Esophagus muscularis mucosa (tissue), 4 donors: ENCODE data around the gene NOD2.

Source experiments
- EP300 ChIP-seq: sonication (generic); formaldehyde crosslinking; IDR thresholded peaks from one replicate; pipeline ENCODE4 v1.6.1; 2017; ENCODE audit warnings: antibody characterized with exemption
- POLR2A ChIP-seq: fragments of 450-650 bp; IDR thresholded peaks from one replicate; pipeline ENCODE4 v1.6.1; 2017; ENCODE audit warnings: antibody characterized with exemption, moderate library complexity, mild to moderate bottlenecking, low read depth
- POLR2AphosphoS5 ChIP-seq, 2 donors: sonication (generic); formaldehyde crosslinking; IDR thresholded peaks; one replicate each; pipeline ENCODE4 v1.6.1; 2017; ENCODE audit warnings: antibody characterized with exemption in 2 of 2
- TF ChIP-seq, protein P1 (sequence below), 3 experiments: fragments of 200-600 bp in 2 of 3; fragments of 450-650 bp in 1 of 3; sonication (generic) in 2 of 3; IDR thresholded peaks; one replicate each; pipeline ENCODE4 v1.5.1; 2017 to 2019; ENCODE audit warnings: antibody characterized with exemption in 3 of 3, mild to moderate bottlenecking in 2 of 3, moderate library complexity in 1 of 3

GRCh38 chr16:50688083-50688482, 5.3 kb upstream of the NOD2 start:
- TF ChIP-seq, protein P1, sequence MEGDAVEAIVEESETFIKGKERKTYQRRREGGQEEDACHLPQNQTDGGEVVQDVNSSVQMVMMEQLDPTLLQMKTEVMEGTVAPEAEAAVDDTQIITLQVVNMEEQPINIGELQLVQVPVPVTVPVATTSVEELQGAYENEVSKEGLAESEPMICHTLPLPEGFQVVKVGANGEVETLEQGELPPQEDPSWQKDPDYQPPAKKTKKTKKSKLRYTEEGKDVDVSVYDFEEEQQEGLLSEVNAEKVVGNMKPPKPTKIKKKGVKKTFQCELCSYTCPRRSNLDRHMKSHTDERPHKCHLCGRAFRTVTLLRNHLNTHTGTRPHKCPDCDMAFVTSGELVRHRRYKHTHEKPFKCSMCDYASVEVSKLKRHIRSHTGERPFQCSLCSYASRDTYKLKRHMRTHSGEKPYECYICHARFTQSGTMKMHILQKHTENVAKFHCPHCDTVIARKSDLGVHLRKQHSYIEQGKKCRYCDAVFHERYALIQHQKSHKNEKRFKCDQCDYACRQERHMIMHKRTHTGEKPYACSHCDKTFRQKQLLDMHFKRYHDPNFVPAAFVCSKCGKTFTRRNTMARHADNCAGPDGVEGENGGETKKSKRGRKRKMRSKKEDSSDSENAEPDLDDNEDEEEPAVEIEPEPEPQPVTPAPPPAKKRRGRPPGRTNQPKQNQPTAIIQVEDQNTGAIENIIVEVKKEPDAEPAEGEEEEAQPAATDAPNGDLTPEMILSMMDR (IDR thresholded peaks at IDR 0.05): no peak
- TF ChIP-seq POLR2A (no peak), POLR2AphosphoS5 (IDR thresholded peaks at IDR 0.05) (no peak), EP300 (no peak)
